NCI-H2227 (cell line): ENCODE results near the gene DHPS.
"Not testable (repeated sequence)": the region's sequence is repeated elsewhere in the genome, so short reads cannot be mapped to it uniquely, and the experiment has no call there.

Experiments
- DNase-seq: peaks from one replicate; lab custom pipeline; 2025; ENCODE audit not compliant: unreplicated experiment; lab: John Stamatoyannopoulos, UW

The DHPS gene

GRCh38 chr19:12705654-12706331, 24.1 kb upstream of the DHPS start:
- no peak for DNase-seq

- DNase-seq, result no peak
These were observed 23.5 kb upstream of the DHPS start for GRCh38 chr19:12705169-12705568.

- DNase-seq, result peak; percentile 62
These were observed 21.4 kb upstream of the DHPS start for GRCh38 chr19:12703046-12703445.

- DNase-seq, result no peak
These were observed 20.1 kb upstream of the DHPS start for GRCh38 chr19:12701596-12702282.

GRCh38 chr19:12698138-12698537, 16.5 kb upstream of the DHPS start:
- no peak for DNase-seq

GRCh38 chr19:12697425-12697824, 15.7 kb upstream of the DHPS start:
- not testable (repeated sequence) for DNase-seq

- DNase-seq, result peak; percentile 94
These were observed 15.0 kb upstream of the DHPS start, which contains the start of gene FBXW9 for GRCh38 chr19:12696366-12697335. TSS of gene FBXW9 (minus strand) at chr19:12696631. CDS start at chr19:12696581, 50 bp downstream.

GRCh38 chr19:12695997-12696365, 14.3 kb upstream of the DHPS start:
- no peak for DNase-seq

GRCh38 chr19:12695514-12695913, 13.8 kb upstream of the DHPS start:
- no peak for DNase-seq

GRCh38 chr19:12695096-12695495, 13.4 kb upstream of the DHPS start:
- DNase-seq, result no peak

- no peak for DNase-seq
These were observed 13.0 kb upstream of the DHPS start for GRCh38 chr19:12694641-12695040.

- no peak for DNase-seq
These were observed 11.3 kb upstream of the DHPS start for GRCh38 chr19:12692960-12693359.

GRCh38 chr19:12689581-12690216, 8.0 kb upstream of the DHPS start:
- DNase-seq, result no peak

GRCh38 chr19:12689012-12689411, 7.3 kb upstream of the DHPS start:
- DNase-seq, result no peak

- DNase-seq, result no peak
These were observed 6.0 kb upstream of the DHPS start, which contains the start of gene GNG14 for GRCh38 chr19:12687496-12688196. TSS of gene GNG14 (plus strand) at chr19:12687998. CDS start at chr19:12688049, 51 bp downstream.

GRCh38 chr19:12685831-12686230, 4.2 kb upstream of the DHPS start:
- peak; percentile 50 for DNase-seq

- no peak for DNase-seq
These were observed 1.6 kb downstream of the DHPS start for GRCh38 chr19:12680034-12680433.

- DNase-seq, result not testable (repeated sequence)
These were observed 3.6 kb downstream of the DHPS start for GRCh38 chr19:12678039-12678438.

- DNase-seq, result no peak
These were observed 4.8 kb downstream of the DHPS start for GRCh38 chr19:12676928-12677327.

- peak; percentile 80 for DNase-seq
These were observed 5.3 kb downstream of the DHPS start for GRCh38 chr19:12676384-12676792.
